OCI-LY3 (cell line): ENCODE measurements around the gene CFAP57.

Experiments
- CTCF ChIP-seq: fragments of 200-600, 300-600 bp; sonication (generic); IDR thresholded peaks from 2 replicates; pipeline ENCODE4 v1.5.1; 2014; ENCODE audit warnings: antibody characterized with exemption, low read length, low read depth
- EZH2phosphoT487 ChIP-seq: fragments of 200-600 bp; shearing (Covaris generic); IDR thresholded peaks from 2 replicates; pipeline ENCODE4 v1.6.1; 2018; ENCODE audit warnings: antibody characterized with exemption, mixed run types, low read depth

- no peak for TF ChIP-seq CTCF
- no peak for TF ChIP-seq EZH2phosphoT487
Observed at GRCh38 chr1:43237121-43237520, 65.0 kb downstream of the CFAP57 start.
